Stimulated activated CD8-positive, alpha-beta memory T cell treated with anti-CD3 and anti-CD28 coated beads, Interleukin-7, amount 100 ng/mL, for 24 hours (primary cell): ENCODE data around the gene TEKTIP1.
"Not testable (repeated sequence)": the region's sequence is repeated elsewhere in the genome, so short reads cannot be mapped to it uniquely, and the experiment has no call there.

Source experiments
- DNase-seq: peaks from one replicate; pipeline ENCODE4 v3.0.0-alpha.2; 2020; ENCODE audit warnings: low read depth

TEKTIP1 gene

GRCh38 chr19:3523361-3524077 lies 15.5 kb upstream of the TEKTIP1 start:
- no peak for DNase-seq

GRCh38 chr19:3524078-3524842 lies 14.7 kb upstream of the TEKTIP1 start:
- DNase-seq = no peak

GRCh38 chr19:3524904-3525451 lies 14.0 kb upstream of the TEKTIP1 start:
- no peak for DNase-seq

GRCh38 chr19:3526507-3527237 lies 12.3 kb upstream of the TEKTIP1 start:
- DNase-seq = no peak

GRCh38 chr19:3527238-3527910 lies 11.6 kb upstream of the TEKTIP1 start:
- DNase-seq = no peak

- no peak for DNase-seq
Observed at GRCh38 chr19:3528080-3528479, 10.9 kb upstream of the TEKTIP1 start.

- DNase-seq = no peak
Observed at GRCh38 chr19:3528539-3529211, 10.3 kb upstream of the TEKTIP1 start.

- not testable (repeated sequence) for DNase-seq
Observed at GRCh38 chr19:3529299-3529698, 9.7 kb upstream of the TEKTIP1 start.

- no peak for DNase-seq
Observed at GRCh38 chr19:3530389-3530788, 8.6 kb upstream of the TEKTIP1 start.

GRCh38 chr19:3531716-3532115 lies 7.3 kb upstream of the TEKTIP1 start:
- DNase-seq = no peak

GRCh38 chr19:3532154-3532786 lies 6.7 kb upstream of the TEKTIP1 start:
- DNase-seq = no peak

- no peak for DNase-seq
Observed at GRCh38 chr19:3533033-3533432, 5.9 kb upstream of the TEKTIP1 start.

GRCh38 chr19:3533563-3534216 lies 5.3 kb upstream of the TEKTIP1 start:
- DNase-seq = no peak

- no peak for DNase-seq
Observed at GRCh38 chr19:3534375-3535234, 4.4 kb upstream of the TEKTIP1 start.

GRCh38 chr19:3535235-3535535 lies 3.8 kb upstream of the TEKTIP1 start:
- no peak for DNase-seq

GRCh38 chr19:3535563-3535965 lies 3.4 kb upstream of the TEKTIP1 start:
- DNase-seq = no peak

- no peak for DNase-seq
Observed at GRCh38 chr19:3535981-3536380, 3.0 kb upstream of the TEKTIP1 start.

- no peak for DNase-seq
Observed at GRCh38 chr19:3536429-3537100, 2.4 kb upstream of the TEKTIP1 start.

GRCh38 chr19:3537101-3537437 lies 1.9 kb upstream of the TEKTIP1 start:
- no peak for DNase-seq
